Fibroblast of the aortic adventitia (primary cell): Measurements from ENCODE around the gene ROPN1L. TPM values are rescaled to one million over a fixed set of nuclear protein-coding genes. Genes with fewer than 3 reads are reported as not detected.

ENCODE experiments used
- DNase-seq: peaks from one replicate; pipeline ENCODE4 v3.0.0-alpha.2; 2010; ENCODE audit warnings: low read depth
- H3K4me3 ChIP-seq: 2 replicates; pipeline ENCODE4 v1.5.1; 2011; ENCODE audit warnings: low read depth, mild to moderate bottlenecking, control low read depth, low read length, moderate library complexity
- CTCF ChIP-seq: IDR thresholded peaks from 2 replicates; pipeline ENCODE4 v1.5.1; 2011; ENCODE audit warnings: mild to moderate bottlenecking, low read length, control low read depth, inconsistent platforms; ENCODE audit not compliant: insufficient read depth
- total RNA-seq: library from RNA; depleted of rRNA; stranded (reverse); fragments of >200 nt; gene quantifications from 2 replicates; pipeline ENCODE4 v1.2.3, GENCODE V29; 2012; ENCODE audit warnings: low replicate concordance

Gene ROPN1L
- total RNA-seq, 1 donor: 0.63 TPM

- no peak for TF ChIP-seq CTCF
- no peak for DNase-seq
- no peak overlapping the region for H3K4me3 ChIP-seq
These were observed 62.5 kb downstream of the ROPN1L start for GRCh38 chr5:10503997-10504793.

GRCh38 chr5:10505517-10506095, 63.9 kb downstream of the ROPN1L start:
- DNase-seq: no peak
- no peak for TF ChIP-seq CTCF

GRCh38 chr5:10506535-10506934, 64.9 kb downstream of the ROPN1L start:
- no peak for TF ChIP-seq CTCF
- no peak for DNase-seq
- H3K4me3 ChIP-seq: no peak overlapping the region

More at GRCh38 chr5:10505517-10506095, 63.9 kb downstream of the ROPN1L start:
- H3K4me3 ChIP-seq: no peak overlapping the region

- DNase-seq: peak; percentile 36
- no peak for TF ChIP-seq CTCF
- H3K4me3 ChIP-seq: no peak overlapping the region
These were observed 66.0 kb downstream of the ROPN1L start for GRCh38 chr5:10507575-10508096.

- no peak for DNase-seq
- TF ChIP-seq CTCF: no peak
- H3K4me3 ChIP-seq: no peak overlapping the region
These were observed 67.9 kb downstream of the ROPN1L start for GRCh38 chr5:10509575-10509974.

GRCh38 chr5:10511741-10512640, 70.3 kb downstream of the ROPN1L start:
- no peak for DNase-seq
- TF ChIP-seq CTCF: no peak
- H3K4me3 ChIP-seq: no peak overlapping the region
